SK-N-SH (cell line): Measurements from ENCODE around the gene EXOC8. TPM values are rescaled to one million over a fixed set of nuclear protein-coding genes. Genes with fewer than 3 reads are reported as not detected.

Source experiments
- CTCF ChIA-PET: fragments of 300-600, 350-600 bp; formaldehyde crosslinking; extraction: SDS; loops from one replicate; lab custom pipeline; 2021; lab: Yijun Ruan, JAX
- POLR2A ChIA-PET: fragments of 350-600 bp; sonication (Branson Sonifier 250); formaldehyde crosslinking; extraction: SDS; loops from one replicate; lab custom pipeline; 2020; ENCODE audit warnings: antibody characterized with exemption, inconsistent platforms; lab: Yijun Ruan, JAX
- DNase-seq: peaks from one replicate; pipeline ENCODE4 v3.0.0; 2012
- H2AFZ ChIP-seq: fragments of 200-600 bp; sonication (generic); 2 replicates; pipeline ENCODE4 v1.8.1; 2016; ENCODE audit warnings: antibody characterized with exemption, mild to moderate bottlenecking, low read depth
- H3F3A ChIP-seq: fragments of 200-600 bp; sonication (generic); replicated peaks from 2 replicates; pipeline ENCODE3; 2016; ENCODE audit warnings: antibody characterized with exemption, mild to moderate bottlenecking; ENCODE audit not compliant: insufficient read depth
- H3K27ac ChIP-seq, 2 experiments: fragments of 200-500 bp in 1 of 2; fragments of 200-600 bp in 1 of 2; sonication (Bioruptor generic) in 1 of 2; sonication (generic), shearing (Covaris generic) in 1 of 2; 2 replicates each; pipeline versions ENCODE4 v1.5.1 to v1.6.1; 2014 to 2016; ENCODE audit warnings: low read depth in 2 of 2, inconsistent platforms in 1 of 2, low read length in 1 of 2, mild to moderate bottlenecking in 1 of 2, mixed read lengths in 1 of 2
- H3K27me3 ChIP-seq: fragments of 200-600 bp; sonication (generic), shearing (Covaris generic); 2 replicates; pipeline ENCODE4 v1.6.1; 2016; ENCODE audit warnings: mixed run types; ENCODE audit not compliant: insufficient read depth
- H3K36me3 ChIP-seq, 2 experiments: fragments of 200-500 bp in 1 of 2; fragments of 200-600 bp in 1 of 2; sonication (Bioruptor generic) in 1 of 2; sonication (generic) in 1 of 2; replicated peaks in 1 of 2; 2 replicates each; pipeline versions ENCODE3 to v1.5.1; 2014 to 2016; ENCODE audit warnings: low read length in 1 of 2, mild to moderate bottlenecking in 1 of 2; ENCODE audit not compliant: insufficient read depth in 2 of 2, control insufficient read depth in 1 of 2
- H3K4me1 ChIP-seq, 2 experiments: fragments of 200-500 bp in 1 of 2; fragments of 200-600 bp in 1 of 2; sonication (Bioruptor generic) in 1 of 2; sonication (generic), shearing (Covaris generic) in 1 of 2; 2 replicates each; pipeline versions ENCODE4 v1.5.1 to v1.6.1; 2014 to 2016; ENCODE audit warnings: low read depth in 1 of 2, low read length in 1 of 2, mixed run types in 1 of 2; ENCODE audit not compliant: insufficient read depth in 2 of 2, control insufficient read depth in 1 of 2
- H3K4me2 ChIP-seq: fragments of 200-600 bp; sonication (generic), shearing (Covaris generic); 2 replicates; pipeline ENCODE4 v1.6.1; 2017; ENCODE audit warnings: mixed run types
- H3K4me3 ChIP-seq, 2 experiments: fragments of 200-500 bp in 1 of 2; fragments of 200-600 bp in 1 of 2; sonication (Bioruptor generic) in 1 of 2; sonication (generic), shearing (Covaris generic) in 1 of 2; 2 replicates each; pipeline versions ENCODE4 v1.5.1 to v1.8.1; 2014 to 2016; ENCODE audit warnings: low read depth in 2 of 2, inconsistent platforms in 1 of 2, low read length in 1 of 2, mild to moderate bottlenecking in 1 of 2, mixed read lengths in 1 of 2, moderate library complexity in 1 of 2
- H3K79me2 ChIP-seq: fragments of 200-600 bp; sonication (generic); 2 replicates; pipeline ENCODE4 v1.8.1; 2017; ENCODE audit warnings: mild to moderate bottlenecking; ENCODE audit not compliant: insufficient read depth
- H3K9ac ChIP-seq: fragments of 200-600 bp; sonication (generic); 2 replicates; pipeline ENCODE4 v1.6.1; 2017; ENCODE audit warnings: mixed run types
- H3K9me2 ChIP-seq: fragments of 200-600 bp; sonication (generic); 2 replicates; pipeline ENCODE4 v1.6.1; 2017; ENCODE audit warnings: mixed run types
- H3K9me3 ChIP-seq: fragments of 200-600 bp; sonication (generic); 2 replicates; pipeline ENCODE4 v1.6.1; 2017; ENCODE audit warnings: mixed run types, mild to moderate bottlenecking, moderate library complexity
- H4K20me1 ChIP-seq: fragments of 200-600 bp; sonication (generic); 2 replicates; pipeline ENCODE4 v1.6.1; 2017; ENCODE audit warnings: mild to moderate bottlenecking, mixed run types; ENCODE audit not compliant: insufficient read depth
- CHD2 ChIP-seq: fragments of 150-350 bp; IDR thresholded peaks from 2 replicates; pipeline ENCODE4 v1.6.1; 2018; ENCODE audit warnings: low read length; ENCODE audit not compliant: partially characterized antibody
- ELF1 ChIP-seq: IDR thresholded peaks from 2 replicates; pipeline ENCODE4 v1.4.0; 2012
- FOSL2 ChIP-seq: IDR thresholded peaks from 2 replicates; pipeline ENCODE4 v1.4.0; 2012; ENCODE audit warnings: low read depth, mild to moderate bottlenecking, moderate library complexity, borderline replicate concordance
- FOXJ3 ChIP-seq: sonication (generic); formaldehyde crosslinking; IDR thresholded peaks from 2 replicates; pipeline ENCODE4 v1.5.1; 2020; ENCODE audit warnings: mild to moderate bottlenecking, missing genetic modification reagents
- FOXM1 ChIP-seq: IDR thresholded peaks from 2 replicates; pipeline ENCODE4 v1.4.0; 2012; ENCODE audit warnings: low read depth, mild to moderate bottlenecking
- GABPA ChIP-seq: IDR thresholded peaks from 2 replicates; pipeline ENCODE4 v1.4.0; 2012; ENCODE audit warnings: low read depth, mild to moderate bottlenecking
- GATA2 ChIP-seq: sonication (generic); formaldehyde crosslinking; IDR thresholded peaks from 2 replicates; pipeline ENCODE4 v1.5.0; 2020; ENCODE audit warnings: mild to moderate bottlenecking, missing genetic modification reagents
- JUND ChIP-seq: IDR thresholded peaks from 2 replicates; pipeline ENCODE4 v1.4.0; 2012
- MEF2A ChIP-seq: IDR thresholded peaks from 2 replicates; pipeline ENCODE4 v1.4.0; 2012; ENCODE audit warnings: low read depth, borderline replicate concordance
- RAD21 ChIP-seq: IDR thresholded peaks from 2 replicates; pipeline ENCODE4 v1.6.1; 2012; ENCODE audit warnings: mild to moderate bottlenecking, low read length
- RCOR1 ChIP-seq: fragments of 150-350 bp; IDR thresholded peaks from 2 replicates; pipeline ENCODE4 v1.6.1; 2017; ENCODE audit warnings: antibody characterized with exemption, low read length
- RFX5 ChIP-seq: IDR thresholded peaks from 2 replicates; pipeline ENCODE4 v1.6.1; 2012; ENCODE audit warnings: mild to moderate bottlenecking, improper control_type of control experiment, low read length
- RXRA ChIP-seq: IDR thresholded peaks from 2 replicates; pipeline ENCODE4 v1.4.0; 2012; ENCODE audit warnings: low read depth, mild to moderate bottlenecking, borderline replicate concordance
- SIN3A ChIP-seq: IDR thresholded peaks from 2 replicates; pipeline ENCODE4 v1.6.1; 2012; ENCODE audit warnings: low read depth, mild to moderate bottlenecking, low read length, moderate library complexity, borderline replicate concordance
- TAF1 ChIP-seq: IDR thresholded peaks from 2 replicates; pipeline ENCODE4 v1.6.1; 2012; ENCODE audit warnings: low read depth, mild to moderate bottlenecking, low read length, moderate library complexity, borderline replicate concordance
- TCF12 ChIP-seq: IDR thresholded peaks from 2 replicates; pipeline ENCODE4 v1.4.0; 2012
- USF1 ChIP-seq: IDR thresholded peaks from 2 replicates; pipeline ENCODE4 v1.4.0; 2012; ENCODE audit warnings: low read depth, borderline replicate concordance
- WGBS: methylation state at CpG from one replicate; pipeline ENCODE4 v1.1.6; 2017; ENCODE audit warnings: low lambda C conversion rate; 5-methylcytosine and 5-hydroxymethylcytosine counted together
- polyA plus RNA-seq, 3 experiments: library from polyadenylated mRNA; depleted of rRNA; stranded (reverse); fragments of >200 nt; gene quantifications; 2 replicates each; pipeline ENCODE4 v1.2.3, GENCODE V29; 2012
- TF ChIP-seq, protein P1 (sequence below): fragments of 200-600 bp; sonication (generic); IDR thresholded peaks from 2 replicates; pipeline ENCODE4 v1.6.1; 2017; ENCODE audit warnings: antibody characterized with exemption, mild to moderate bottlenecking, moderate library complexity

EXOC8 gene
- polyA plus RNA-seq, 1 of the 3 experiments (the other 2 are of a cell fraction), result 2.1 TPM

GRCh38 chr1:231340328-231341013 lies 2.8 kb upstream of the EXOC8 start:
- Histone ChIP-seq H3K27me3 (no peaks in the 10 kb centered on the region), H3K4me2 (no peak overlapping the region), H3K9me2 (no peaks in the 10 kb centered on the region), H3K9me3 (no peaks in the 10 kb centered on the region), H3K36me3 (peaks cover 14 to 21% of the 10 kb centered on the region in 2 experiments), H3K79me2 (peaks cover 80% of the 10 kb centered on the region), H3K4me3 (no peak overlapping the region), H3K9ac (no peak overlapping the region), H4K20me1 (peaks cover 17% of the 10 kb centered on the region), H2AFZ (no peak overlapping the region), H3F3A (peaks cover 6% of the 10 kb centered on the region), H3K4me1 (peaks cover 0 to 23% of the 10 kb centered on the region in 2 experiments; a peak in 2 of 4 replicates), H3K27ac (no peak overlapping the region)
- ChIA-PET CTCF (no interaction called here), POLR2A (no interaction called here)
- no peak for DNase-seq
- TF ChIP-seq ELF1 (no peak), RAD21 (no peak), FOSL2 (no peak), RXRA (no peak), RCOR1 (no peak), GABPA (no peak), TCF12 (no peak), RFX5 (no peak), JUND (no peak), USF1 (no peak), MEF2A (no peak), FOXJ3 (CRISPR knock-in tag) (no peak), GATA2 (CRISPR knock-in tag) (no peak), TAF1 (no peak), FOXM1 (no peak), CHD2 (no peak), SIN3A (no peak)
- TF ChIP-seq, protein P1, sequence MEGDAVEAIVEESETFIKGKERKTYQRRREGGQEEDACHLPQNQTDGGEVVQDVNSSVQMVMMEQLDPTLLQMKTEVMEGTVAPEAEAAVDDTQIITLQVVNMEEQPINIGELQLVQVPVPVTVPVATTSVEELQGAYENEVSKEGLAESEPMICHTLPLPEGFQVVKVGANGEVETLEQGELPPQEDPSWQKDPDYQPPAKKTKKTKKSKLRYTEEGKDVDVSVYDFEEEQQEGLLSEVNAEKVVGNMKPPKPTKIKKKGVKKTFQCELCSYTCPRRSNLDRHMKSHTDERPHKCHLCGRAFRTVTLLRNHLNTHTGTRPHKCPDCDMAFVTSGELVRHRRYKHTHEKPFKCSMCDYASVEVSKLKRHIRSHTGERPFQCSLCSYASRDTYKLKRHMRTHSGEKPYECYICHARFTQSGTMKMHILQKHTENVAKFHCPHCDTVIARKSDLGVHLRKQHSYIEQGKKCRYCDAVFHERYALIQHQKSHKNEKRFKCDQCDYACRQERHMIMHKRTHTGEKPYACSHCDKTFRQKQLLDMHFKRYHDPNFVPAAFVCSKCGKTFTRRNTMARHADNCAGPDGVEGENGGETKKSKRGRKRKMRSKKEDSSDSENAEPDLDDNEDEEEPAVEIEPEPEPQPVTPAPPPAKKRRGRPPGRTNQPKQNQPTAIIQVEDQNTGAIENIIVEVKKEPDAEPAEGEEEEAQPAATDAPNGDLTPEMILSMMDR, result no peak
- WGBS, result 96% methylated on average over 6 of the region's 6 CpGs
